ENCODE measurements around the gene GJB2. TPM values are rescaled to one million over a fixed set of nuclear protein-coding genes. Genes with fewer than 3 reads are reported as not detected.

Gene GJB2
- total RNA-seq, 1 experiment from 2014 or later: not detected

GRCh38 chr13:20150561-20150960 lies 42.2 kb downstream of the GJB2 start:
- Histone ChIP-seq H3K27me3 (replicated peaks) (no peaks in the 10 kb centered on the region), H3K9me3 (replicated peaks) (no peaks in the 10 kb centered on the region), H3K4me3 (no peak overlapping the region)

GRCh38 chr13:20149762-20150161 lies 43.0 kb downstream of the GJB2 start:
- Histone ChIP-seq H3K9me3 (replicated peaks) (no peaks in the 10 kb centered on the region), H3K4me1 (replicated peaks) (no peaks in the 10 kb centered on the region), H3K36me3 (no peaks in the 10 kb centered on the region), H3K4me3 (no peak overlapping the region), H3K27ac (no peak overlapping the region), H3K27me3 (replicated peaks) (no peaks in the 10 kb centered on the region)
- DNase-seq (ENCODE audit: low read depth in 1 of 2, low spot score in 2 of 2): no peak

More at GRCh38 chr13:20150561-20150960, 42.2 kb downstream of the GJB2 start:
- Histone ChIP-seq H3K36me3 (no peaks in the 10 kb centered on the region), H3K27ac (no peak overlapping the region), H3K4me1 (replicated peaks) (no peaks in the 10 kb centered on the region)
- no peak for DNase-seq (ENCODE audit: low read depth in 1 of 2, low spot score in 2 of 2)

- no peak overlapping the region for H3K4me3 ChIP-seq
- no peak overlapping the region for H3K27ac ChIP-seq
- H3K27me3 ChIP-seq (replicated peaks): no peaks in the 10 kb centered on the region
- H3K36me3 ChIP-seq: no peaks in the 10 kb centered on the region
- H3K4me1 ChIP-seq (replicated peaks): no peaks in the 10 kb centered on the region
- H3K9me3 ChIP-seq (replicated peaks): no peaks in the 10 kb centered on the region
- no peak for DNase-seq (ENCODE audit: low read depth in 1 of 2, low spot score in 2 of 2)
Observed at GRCh38 chr13:20148501-20149183, 44.1 kb downstream of the GJB2 start.

GRCh38 chr13:20146381-20146780 lies 46.4 kb downstream of the GJB2 start:
- no peaks in the 10 kb centered on the region for H3K4me1 ChIP-seq (replicated peaks)
- H3K9me3 ChIP-seq (replicated peaks): no peaks in the 10 kb centered on the region
- no peaks in the 10 kb centered on the region for H3K27me3 ChIP-seq (replicated peaks)
- H3K4me3 ChIP-seq: no peak overlapping the region
- DNase-seq (ENCODE audit: low read depth in 1 of 2, low spot score in 2 of 2): no peak
- H3K36me3 ChIP-seq: no peaks in the 10 kb centered on the region
- no peak overlapping the region for H3K27ac ChIP-seq

GRCh38 chr13:20145521-20145920 lies 47.2 kb downstream of the GJB2 start:
- Histone ChIP-seq H3K4me1 (replicated peaks) (no peaks in the 10 kb centered on the region), H3K27me3 (replicated peaks) (no peaks in the 10 kb centered on the region), H3K4me3 (no peak overlapping the region)

GRCh38 chr13:20144141-20144850 lies 48.4 kb downstream of the GJB2 start:
- no peak overlapping the region for H3K4me3 ChIP-seq
- 0 out of 2 replicates have a peak, but pooled peaks cover 2% of the 10 kb centered on the region for H3K27me3 ChIP-seq (replicated peaks)
- H3K27ac ChIP-seq: no peak overlapping the region
- no peaks in the 10 kb centered on the region for H3K36me3 ChIP-seq
- H3K4me1 ChIP-seq (replicated peaks): no peaks in the 10 kb centered on the region
- H3K9me3 ChIP-seq (replicated peaks): no peaks in the 10 kb centered on the region
- no peak for DNase-seq (ENCODE audit: low read depth in 1 of 2, low spot score in 2 of 2)

More at GRCh38 chr13:20145521-20145920, 47.2 kb downstream of the GJB2 start:
- Histone ChIP-seq H3K9me3 (replicated peaks) (no peaks in the 10 kb centered on the region), H3K27ac (no peak overlapping the region), H3K36me3 (no peaks in the 10 kb centered on the region)
- DNase-seq (ENCODE audit: low read depth in 1 of 2, low spot score in 2 of 2): no peak

- no peaks in the 10 kb centered on the region for H3K4me1 ChIP-seq (replicated peaks)
- 0 out of 2 replicates have a peak, but pooled peaks cover 7% of the 10 kb centered on the region for H3K27me3 ChIP-seq (replicated peaks)
- no peak overlapping the region for H3K4me3 ChIP-seq
- H3K9me3 ChIP-seq (replicated peaks): no peaks in the 10 kb centered on the region
- no peak overlapping the region for H3K27ac ChIP-seq
- H3K36me3 ChIP-seq: no peaks in the 10 kb centered on the region
- DNase-seq (ENCODE audit: low read depth in 1 of 2, low spot score in 2 of 2): no peak
Observed at GRCh38 chr13:20142927-20143480, 49.7 kb downstream of the GJB2 start.

- H3K9me3 ChIP-seq (replicated peaks): no peaks in the 10 kb centered on the region
- no peaks in the 10 kb centered on the region for H3K36me3 ChIP-seq
- H3K27me3 ChIP-seq (replicated peaks): 0 out of 2 replicates have a peak, but pooled peaks cover 7% of the 10 kb centered on the region
- H3K4me1 ChIP-seq (replicated peaks): no peaks in the 10 kb centered on the region
- H3K4me3 ChIP-seq: no peak overlapping the region
- no peak overlapping the region for H3K27ac ChIP-seq
- no peak for DNase-seq (ENCODE audit: low read depth in 1 of 2, low spot score in 2 of 2)
Observed at GRCh38 chr13:20142023-20142926, 50.5 kb downstream of the GJB2 start.

GRCh38 chr13:20141238-20142022 lies 51.3 kb downstream of the GJB2 start:
- no peaks in the 10 kb centered on the region for H3K4me1 ChIP-seq (replicated peaks)
- no peaks in the 10 kb centered on the region for H3K36me3 ChIP-seq
- no peak overlapping the region for H3K27ac ChIP-seq
- H3K27me3 ChIP-seq (replicated peaks): 0 out of 2 replicates have a peak, but pooled peaks cover 7% of the 10 kb centered on the region
- H3K4me3 ChIP-seq: no peak overlapping the region
- DNase-seq (ENCODE audit: low read depth in 1 of 2, low spot score in 2 of 2): no peak
- H3K9me3 ChIP-seq (replicated peaks): no peaks in the 10 kb centered on the region

- Histone ChIP-seq H3K4me3 (no peak overlapping the region), H3K27me3 (replicated peaks) (0 out of 2 replicates have a peak, but pooled peaks cover 7% of the 10 kb centered on the region), H3K9me3 (replicated peaks) (no peaks in the 10 kb centered on the region), H3K36me3 (no peaks in the 10 kb centered on the region), H3K4me1 (replicated peaks) (no peaks in the 10 kb centered on the region), H3K27ac (no peak overlapping the region)
- no peak for DNase-seq (ENCODE audit: low read depth in 1 of 2, low spot score in 2 of 2)
Observed at GRCh38 chr13:20140487-20140886, 52.3 kb downstream of the GJB2 start.

- H3K27ac ChIP-seq: no peak overlapping the region
- H3K4me3 ChIP-seq: no peak overlapping the region
- no peaks in the 10 kb centered on the region for H3K4me1 ChIP-seq (replicated peaks)
- no peak for DNase-seq (ENCODE audit: low read depth in 1 of 2, low spot score in 2 of 2)
- H3K9me3 ChIP-seq (replicated peaks): no peaks in the 10 kb centered on the region
- 0 out of 2 replicates have a peak, but pooled peaks cover 7% of the 10 kb centered on the region for H3K27me3 ChIP-seq (replicated peaks)
- no peaks in the 10 kb centered on the region for H3K36me3 ChIP-seq
Observed at GRCh38 chr13:20137875-20138274, 54.9 kb downstream of the GJB2 start.

All from SJSA1 (cell line).